K562 (cell line): ENCODE data around the gene EPHB1. TPM values are rescaled to one million over a fixed set of nuclear protein-coding genes. Genes with fewer than 3 reads are reported as not detected.

Experiments used
- ATAC-seq: fragments of 200-7000 bp; cut with Tn5 transposase; 3 replicates; pipeline ENCODE4 v1.9.1; 2020; ENCODE audit warnings: moderate library complexity
- BruUV-seq: library from RNA; stranded (reverse); fragments of 400-500 nt; replicated peaks from 2 replicates; lab custom pipeline; 2021; lab: Mats Ljungman, UMichigan
- CTCF ChIA-PET: fragments of 300-600 bp; formaldehyde crosslinking; extraction: SDS; loops from one replicate; lab custom pipeline; 2021; ENCODE audit warnings: low intra/inter-chr PET ratio; lab: Yijun Ruan, JAX
- POLR2A ChIA-PET: fragments of 300-600, 350-650 bp; sonication (Branson Sonifier 250); formaldehyde crosslinking; extraction: SDS; loops from one replicate; lab custom pipeline; 2021; ENCODE audit warnings: antibody characterized with exemption, inconsistent platforms; lab: Yijun Ruan, JAX
- DNase-seq, 4 experiments: peaks; one replicate each; pipeline versions ENCODE4 v3.0.0 to v3.0.0-alpha.2; 2011 to 2018; ENCODE audit warnings: low spot score in 3 of 4, mixed read lengths in 3 of 4; ENCODE audit errors: extremely low read depth in 1 of 4
- FAIRE-seq: peaks from 2 replicates; lab custom pipeline; 2011; peaks lifted over from hg19 to GRCh38; lab: Jason Lieb, UNC
- H2AFZ ChIP-seq: 2 replicates; pipeline ENCODE4 v1.6.0; 2011; ENCODE audit warnings: low read depth, low read length, control low read depth, inconsistent platforms
- H3K27ac ChIP-seq: fragments of 200-600 bp; 3 replicates; pipeline ENCODE4 v1.8.0; 2011; ENCODE audit warnings: low read depth, mild to moderate bottlenecking, control low read depth, inconsistent platforms, low read length, moderate library complexity, mixed read lengths; ENCODE audit errors: extremely low read depth
- H3K27me3 ChIP-seq, 2 experiments: fragments of 300-600 bp in 1 of 2; 2 replicates in 1 of 2; 3 replicates in 1 of 2; pipeline versions ENCODE4 v1.6.0 to v1.8.0; 2011; ENCODE audit warnings: inconsistent platforms in 2 of 2, low read length in 2 of 2, mild to moderate bottlenecking in 1 of 2, mixed read lengths in 1 of 2, moderate library complexity in 1 of 2; ENCODE audit not compliant: control insufficient read depth in 2 of 2, insufficient read depth in 2 of 2
- H3K36me3 ChIP-seq: fragments of 300-600 bp; 3 replicates; pipeline ENCODE4 v1.8.0; 2011; ENCODE audit warnings: mild to moderate bottlenecking, low read length, inconsistent platforms; ENCODE audit not compliant: control insufficient read depth, insufficient read depth
- H3K4me1 ChIP-seq, 2 experiments: fragments of 200-600 bp in 1 of 2; replicated peaks in 1 of 2; 2 replicates in 1 of 2; 3 replicates in 1 of 2; pipeline versions ENCODE4 v1.5.1 to v1.8.0; 2011; ENCODE audit warnings: inconsistent platforms in 2 of 2, low read length in 2 of 2, mild to moderate bottlenecking in 1 of 2, mixed read lengths in 1 of 2, moderate library complexity in 1 of 2; ENCODE audit not compliant: control insufficient read depth in 2 of 2, insufficient read depth in 2 of 2
- H3K4me2 ChIP-seq: 2 replicates; pipeline ENCODE4 v1.6.1; 2011; ENCODE audit warnings: low read length, control low read depth, inconsistent platforms, mixed read lengths; ENCODE audit not compliant: insufficient read depth
- H3K4me3 ChIP-seq: fragments of 200-600 bp; sonication (generic), shearing (Covaris generic); 2 replicates; pipeline ENCODE4 v1.5.1; 2016; ENCODE audit warnings: control low read depth, inconsistent platforms
- H3K79me2 ChIP-seq: fragments of 200-600 bp; 3 replicates; pipeline ENCODE4 v1.8.0; 2011; ENCODE audit warnings: low read length, inconsistent platforms; ENCODE audit not compliant: control insufficient read depth, insufficient read depth
- H3K9ac ChIP-seq, 2 experiments: 2 replicates each; pipeline versions ENCODE4 v1.6.0 to v1.6.1; 2011; ENCODE audit warnings: low read depth in 2 of 2, low read length in 2 of 2, control low read depth in 1 of 2, inconsistent platforms in 1 of 2, mild to moderate bottlenecking in 1 of 2, mixed read lengths in 1 of 2; ENCODE audit not compliant: insufficient read depth in 1 of 2
- H3K9me1 ChIP-seq: one replicate; pipeline ENCODE4 v1.6.0; 2011; ENCODE audit warnings: inconsistent platforms, mild to moderate bottlenecking, low read length, moderate library complexity; ENCODE audit not compliant: control insufficient read depth, insufficient read depth
- H3K9me3 ChIP-seq: replicated peaks from 2 replicates; pipeline ENCODE4 v1.5.1; 2011; ENCODE audit warnings: low read depth, low read length, inconsistent platforms; ENCODE audit not compliant: control insufficient read depth, insufficient read depth
- H4K20me1 ChIP-seq: replicated peaks from 2 replicates; pipeline ENCODE4 v1.6.1; 2011; ENCODE audit warnings: low read length, inconsistent platforms, mixed read lengths; ENCODE audit not compliant: control insufficient read depth, insufficient read depth
- CBX1 ChIP-seq: sonication (generic); IDR thresholded peaks from 2 replicates; pipeline ENCODE4 v1.6.1; 2016; ENCODE audit warnings: antibody characterized with exemption, low read depth, mild to moderate bottlenecking
- EP400 ChIP-seq: fragments of 450-650 bp; IDR thresholded peaks from 2 replicates; pipeline ENCODE4 v1.6.1; 2017; ENCODE audit warnings: antibody characterized with exemption, mild to moderate bottlenecking, moderate library complexity
- HDAC6 ChIP-seq: IDR thresholded peaks from 2 replicates; pipeline ENCODE4 v1.6.1; 2012; ENCODE audit warnings: low read depth, mild to moderate bottlenecking, control low read depth, inconsistent platforms, low read length, moderate library complexity
- MGA ChIP-seq: fragments of 450-650 bp; IDR thresholded peaks from 2 replicates; pipeline ENCODE4 v1.6.1; 2016; ENCODE audit warnings: mild to moderate bottlenecking, moderate library complexity
- SMAD4 ChIP-seq: fragments of 250-450 bp; sonication (Bioruptor Pico); conservative IDR thresholded peaks from 2 replicates; pipeline ENCODE4 v1.8.0; 2021; ENCODE audit warnings: inconsistent platforms, mild to moderate bottlenecking, moderate library complexity
- ZBTB12 ChIP-seq: fragments of 250-450 bp; sonication (Bioruptor Pico); IDR thresholded peaks from 2 replicates; pipeline ENCODE4 v1.4.0; 2020
- ZBTB26 ChIP-seq: fragments of 450-650 bp; formaldehyde crosslinking; IDR thresholded peaks from 2 replicates; pipeline ENCODE4 v1.4.0; 2022; ENCODE audit warnings: missing genetic modification characterization
- ZNF551 ChIP-seq: fragments of 250-450 bp; sonication (Bioruptor Pico); IDR thresholded peaks from 2 replicates; pipeline ENCODE4 v1.5.0; 2021; ENCODE audit warnings: mild to moderate bottlenecking, moderate library complexity
- WGBS: fragments of 100-300 bp; shearing (Covaris generic); methylation state at CpG from one replicate; pipeline ENCODE4 v1.1.6; 2016; ENCODE audit warnings: low coverage, mixed read lengths; ENCODE audit not compliant: insufficient coverage; ENCODE audit errors: missing lambda C conversion rate; 5-methylcytosine and 5-hydroxymethylcytosine counted together
- in situ Hi-C: fragments of 300-500 bp; cut with MboI; formaldehyde crosslinking; loops from 4 replicates; pipeline ENCODE4 v1.15.0; 2018; ENCODE audit warnings: inconsistent platforms, mixed read lengths
- intact Hi-C: fragments of 100-400 bp; cut with micrococcal nuclease; formaldehyde crosslinking; loops from 2 replicates; pipeline ENCODE4 v1.14.2; 2022
- polyA plus RNA-seq, 8 experiments: library from polyadenylated mRNA; depleted of rRNA in 4 of 8; stranded (reverse) in 5 of 8; unstranded in 3 of 8; fragments of >200 nt; fragmentation: Nextera tagmentation in 2 of 8; fragmentation: Illumina TruSeq in 1 of 8; extraction: Ambion mirVana in 2 of 8; extraction: Trizol in 1 of 8; gene quantifications; 2 replicates each; pipeline versions ENCODE4 v1.2.1 to v1.2.3, GENCODE V29; 2011 to 2014; ENCODE audit warnings: inconsistent platforms in 1 of 8, missing spikeins in 1 of 8
- total RNA-seq, 7 experiments: library from RNA; depleted of rRNA in 6 of 7; stranded (reverse); fragments of >200 nt in 6 of 7; fragmentation: Illumina TruSeq in 2 of 7; extraction: Trizol in 2 of 7; gene quantifications; 2 replicates each; pipeline versions ENCODE4 v1.2.1 to v1.2.3, GENCODE V29; 2011 to 2021; ENCODE audit warnings: low replicate concordance in 1 of 7

The EPHB1 gene
- total and polyA plus RNA-seq, 9 of the 15 experiments (the other 6 are each of a cell fraction or from before 2014, with no cell fraction given) = 0.29 TPM; not detected in 8

GRCh38 chr3:135078283-135078682 lies 283.2 kb downstream of the EPHB1 start (continued):
- no peak for TF ChIP-seq ZBTB12
- TF ChIP-seq ZBTB26 = no peak

GRCh38 chr3:135079095-135079494 lies 284.0 kb downstream of the EPHB1 start:
- in situ Hi-C loops (no loop called here), intact Hi-C loops (no loop called here)
- H4K20me1 ChIP-seq = no peaks in the 10 kb centered on the region
- ChIA-PET CTCF (no interaction called here), POLR2A (no interaction called here)
- H3K4me2 ChIP-seq = no peak overlapping the region
- FAIRE-seq (no peak), DNase-seq (no peak), ATAC-seq (no peak)
- 0% methylated on average over 3 of the region's 3 CpGs for WGBS
- no peaks in the 10 kb centered on the region for H3K79me2 ChIP-seq
- no peak overlapping the region for H2AFZ ChIP-seq
- H3K36me3 ChIP-seq = no peaks in the 10 kb centered on the region
- no peak overlapping the region for H3K9ac ChIP-seq
- H3K9me3 ChIP-seq = no peaks in the 10 kb centered on the region
- H3K27me3 ChIP-seq = no peaks in the 10 kb centered on the region
- H3K27ac ChIP-seq = no peak overlapping the region
- H3K4me1 ChIP-seq = no peaks in the 10 kb centered on the region
- BruUV-seq = no TSS peak
- H3K9me1 ChIP-seq = no peaks in the 10 kb centered on the region
- H3K4me3 ChIP-seq = no peak overlapping the region
- TF ChIP-seq ZNF551 (CRISPR knock-in tag) = no peak
- no peak for TF ChIP-seq MGA
- TF ChIP-seq SMAD4 (CRISPR knock-in tag) = no peak
- no peak for TF ChIP-seq CBX1
- no peak for TF ChIP-seq EP400
- no peak for TF ChIP-seq HDAC6
